ENCODE results near the gene ZFYVE28. TPM values are rescaled to one million over a fixed set of nuclear protein-coding genes. Genes with fewer than 3 reads are reported as not detected.

The ZFYVE28 gene
- total and polyA plus RNA-seq, 10 of the 15 experiments (the other 5 are each of a cell fraction or from before 2014, with no cell fraction given), result 0.06 to 1.9 (median 0.22) TPM; not detected in 1

DNA sequence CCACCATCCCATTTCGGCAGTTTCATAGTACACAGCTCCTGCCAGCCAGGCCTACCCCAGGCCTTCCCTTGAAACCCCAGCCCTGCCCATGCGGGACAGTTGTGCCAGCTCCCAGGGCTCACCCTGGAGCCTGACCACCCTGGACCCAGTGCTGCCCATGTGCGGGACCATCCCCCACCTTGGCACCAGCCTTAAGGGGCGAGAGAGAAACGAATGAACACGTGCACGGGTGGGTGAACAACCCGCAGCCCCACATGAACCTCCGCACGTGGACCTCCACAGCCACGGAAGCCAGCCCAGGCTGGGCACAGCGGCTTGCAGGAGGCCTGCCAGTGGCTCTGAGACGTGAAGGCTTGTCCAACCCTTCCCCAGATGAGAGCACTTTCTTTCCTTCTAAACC is 80.5 kb downstream of the ZFYVE28 start:
- TF ChIP-seq SRF (IDR thresholded peaks at IDR 0.05; ENCODE audit: low read depth in 2 of 2, low read length in 2 of 2) (no peak), JUNB (IDR thresholded peaks at IDR 0.05) (no peak), KLF5 (IDR thresholded peaks at IDR 0.05; ENCODE audit: partially characterized antibody) (no peak), MYC (IDR thresholded peaks at IDR 0.05; ENCODE audit: insufficient read depth, insufficient read length, insufficient replicate concordance, low read length, severe bottlenecking) (no peak), SUZ12 (IDR thresholded peaks at IDR 0.05; ENCODE audit: unreplicated experiment) (no peak), CREM (IDR thresholded peaks at IDR 0.05; ENCODE audit: low read depth) (no peak), FOS (IDR thresholded peaks at IDR 0.05; ENCODE audit: borderline replicate concordance, extremely low read depth, insufficient read length) (no peak), TCF7 (IDR thresholded peaks at IDR 0.05; ENCODE audit: borderline replicate concordance) (no peak), EZH2 (IDR thresholded peaks at IDR 0.05; ENCODE audit: borderline replicate concordance, control insufficient read depth, low read depth, low read length) (no peak), IKZF2 (IDR thresholded peaks at IDR 0.05) (no peak), CHD1 (IDR thresholded peaks at IDR 0.05; ENCODE audit: low read depth, low read length) (no peak), NFYB (IDR thresholded peaks at IDR 0.05; ENCODE audit: insufficient read depth, low read depth, low read length) (no peak), KDM1A (IDR thresholded peaks at IDR 0.05; ENCODE audit: borderline replicate concordance) (no peak), BRCA1 (IDR thresholded peaks at IDR 0.05; ENCODE audit: low read depth, low read length) (no peak), NBN (IDR thresholded peaks at IDR 0.05) (no peak), RUNX3 (IDR thresholded peaks at IDR 0.05; ENCODE audit: low read length) (no peak), ZZZ3 (IDR thresholded peaks at IDR 0.05; ENCODE audit: control insufficient read depth, insufficient read length, low read depth) (no peak), NR2C1 (IDR thresholded peaks at IDR 0.05) (no peak)
- CTCF ChIA-PET, result no interaction called here
- Histone ChIP-seq H3K27me3 (replicated peaks in 1 of 2; ENCODE audit: control insufficient read depth in 2 of 2, insufficient read depth in 2 of 2, low read length in 1 of 2) (no peaks in the 10 kb centered on the region), H3K4me1 (ENCODE audit: control insufficient read depth, insufficient read depth, low read length) (peaks cover 8% of the 10 kb centered on the region), H4K20me1 (ENCODE audit: control insufficient read depth, insufficient read depth) (no peaks in the 10 kb centered on the region), H3K79me2 (ENCODE audit: control insufficient read depth, insufficient read depth, low read length) (no peaks in the 10 kb centered on the region), H3K36me3 (ENCODE audit: control insufficient read depth in 2 of 2, insufficient read depth in 2 of 2, low read length in 1 of 2) (no peaks in the 10 kb centered on the region), H3K9me3 (replicated peaks; ENCODE audit: control insufficient read depth, insufficient read depth, low read length) (no peaks in the 10 kb centered on the region), H3K4me3 (no peak overlapping the region), H2AFZ (ENCODE audit: control insufficient read depth, low read depth, low read length) (no peak overlapping the region), H3K9ac (ENCODE audit: control insufficient read depth, insufficient read depth, low read length) (no peak overlapping the region), H3K27ac (ENCODE audit: control insufficient read depth, insufficient read depth) (no peak overlapping the region), H3K4me2 (ENCODE audit: control insufficient read depth, insufficient read depth) (no peak overlapping the region)
- intact Hi-C loops (cut with micrococcal nuclease; ENCODE audit: unreplicated experiment), result no loop called here
- RAD21 ChIA-PET (ENCODE audit: unreplicated experiment), result no interaction called here
- 72% methylated on average over 8 of the region's 13 CpGs for WGBS (ENCODE audit: insufficient coverage, insufficient replicate concordance, low lambda C conversion rate, missing lambda C conversion rate)
- SMC1A ChIA-PET (ENCODE audit: uncharacterized antibody, unreplicated experiment), result no interaction called here
- FAIRE-seq (no peak), ATAC-seq (no peak), DNase-seq (ENCODE audit: low read depth, low spot score) (no peak)
- in situ Hi-C loops (cut with MboI), result no loop called here
- no TSS peak for BruUV-seq (replicated peaks)
- POLR2A ChIA-PET, result no interaction called here

All from GM12878 (cell line).